Measurements from ENCODE around the gene REM2.

REM2 gene

DNA sequence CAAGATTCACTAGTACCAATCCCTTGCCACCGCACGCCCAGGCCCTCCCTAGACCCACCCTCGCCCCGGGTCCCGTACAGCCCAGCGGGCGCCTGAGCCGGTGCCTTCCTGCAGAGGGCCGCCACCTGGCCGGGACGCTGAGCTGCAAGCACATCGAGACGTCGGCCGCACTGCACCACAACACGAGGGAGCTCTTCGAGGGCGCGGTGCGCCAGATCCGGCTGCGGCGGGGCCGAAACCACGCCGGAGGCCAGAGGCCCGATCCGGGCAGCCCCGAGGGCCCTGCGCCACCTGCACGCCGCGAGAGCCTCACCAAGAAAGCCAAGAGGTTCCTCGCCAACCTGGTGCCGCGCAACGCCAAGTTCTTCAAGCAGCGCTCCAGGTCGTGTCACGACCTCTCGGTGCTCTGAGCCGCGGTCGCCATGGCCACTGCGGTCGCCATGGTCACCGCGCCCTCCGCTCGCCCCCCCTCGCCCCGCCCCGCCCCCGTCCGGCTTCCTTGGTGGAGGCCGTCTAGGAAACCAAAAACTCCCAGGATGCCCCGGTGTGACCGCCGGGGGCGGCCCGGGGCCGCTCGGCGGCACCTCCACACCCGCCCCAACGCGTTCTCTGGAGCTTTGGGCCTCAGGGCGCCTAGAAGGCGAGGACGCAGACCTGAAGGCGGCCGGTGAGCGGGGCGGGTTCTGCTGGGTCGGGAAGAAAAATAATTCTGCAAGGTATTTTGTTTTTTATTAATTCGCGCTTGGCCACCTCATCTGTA is 3.7 kb downstream of the REM2 start:
- TF ChIP-seq EZH2phosphoT487 (IDR thresholded peaks at IDR 0.05; ENCODE audit: borderline replicate concordance), result no peak
- TF ChIP-seq, protein P1, sequence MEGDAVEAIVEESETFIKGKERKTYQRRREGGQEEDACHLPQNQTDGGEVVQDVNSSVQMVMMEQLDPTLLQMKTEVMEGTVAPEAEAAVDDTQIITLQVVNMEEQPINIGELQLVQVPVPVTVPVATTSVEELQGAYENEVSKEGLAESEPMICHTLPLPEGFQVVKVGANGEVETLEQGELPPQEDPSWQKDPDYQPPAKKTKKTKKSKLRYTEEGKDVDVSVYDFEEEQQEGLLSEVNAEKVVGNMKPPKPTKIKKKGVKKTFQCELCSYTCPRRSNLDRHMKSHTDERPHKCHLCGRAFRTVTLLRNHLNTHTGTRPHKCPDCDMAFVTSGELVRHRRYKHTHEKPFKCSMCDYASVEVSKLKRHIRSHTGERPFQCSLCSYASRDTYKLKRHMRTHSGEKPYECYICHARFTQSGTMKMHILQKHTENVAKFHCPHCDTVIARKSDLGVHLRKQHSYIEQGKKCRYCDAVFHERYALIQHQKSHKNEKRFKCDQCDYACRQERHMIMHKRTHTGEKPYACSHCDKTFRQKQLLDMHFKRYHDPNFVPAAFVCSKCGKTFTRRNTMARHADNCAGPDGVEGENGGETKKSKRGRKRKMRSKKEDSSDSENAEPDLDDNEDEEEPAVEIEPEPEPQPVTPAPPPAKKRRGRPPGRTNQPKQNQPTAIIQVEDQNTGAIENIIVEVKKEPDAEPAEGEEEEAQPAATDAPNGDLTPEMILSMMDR (conservative IDR thresholded peaks at IDR 0.05; ENCODE audit: low read length), result no peak
- H3K27me3 ChIP-seq (ENCODE audit: insufficient read depth, low read length, poor library complexity, severe bottlenecking), result no peaks in the 10 kb centered on the region
- H3K9me2 ChIP-seq (replicated peaks; ENCODE audit: low read depth, low read length), result no peaks in the 10 kb centered on the region
- H3K9me3 ChIP-seq (ENCODE audit: insufficient read depth, low read depth, low read length), result no peaks in the 10 kb centered on the region
- H3K4me3 ChIP-seq (ENCODE audit: low read length, poor library complexity, severe bottlenecking), result no peak overlapping the region
- H3K4me1 ChIP-seq (ENCODE audit: insufficient read depth, low read length, poor library complexity, severe bottlenecking), result no peaks in the 10 kb centered on the region
- H3K79me2 ChIP-seq (ENCODE audit: insufficient read depth, low read length), result no peaks in the 10 kb centered on the region
- H3K9ac ChIP-seq (ENCODE audit: low read depth, low read length, poor library complexity, severe bottlenecking), result no peak overlapping the region
- H3K36me3 ChIP-seq (ENCODE audit: insufficient read depth, low read length), result no peaks in the 10 kb centered on the region
- H3K4me2 ChIP-seq (ENCODE audit: low read depth, low read length, poor library complexity, severe bottlenecking), result no peak overlapping the region
- H4K20me1 ChIP-seq (ENCODE audit: insufficient read depth, low read length, poor library complexity, severe bottlenecking), result no peaks in the 10 kb centered on the region
- H3F3A ChIP-seq (ENCODE audit: low read depth), result no peaks in the 10 kb centered on the region
- H2AFZ ChIP-seq (ENCODE audit: low read length), result no peak overlapping the region

DNA sequence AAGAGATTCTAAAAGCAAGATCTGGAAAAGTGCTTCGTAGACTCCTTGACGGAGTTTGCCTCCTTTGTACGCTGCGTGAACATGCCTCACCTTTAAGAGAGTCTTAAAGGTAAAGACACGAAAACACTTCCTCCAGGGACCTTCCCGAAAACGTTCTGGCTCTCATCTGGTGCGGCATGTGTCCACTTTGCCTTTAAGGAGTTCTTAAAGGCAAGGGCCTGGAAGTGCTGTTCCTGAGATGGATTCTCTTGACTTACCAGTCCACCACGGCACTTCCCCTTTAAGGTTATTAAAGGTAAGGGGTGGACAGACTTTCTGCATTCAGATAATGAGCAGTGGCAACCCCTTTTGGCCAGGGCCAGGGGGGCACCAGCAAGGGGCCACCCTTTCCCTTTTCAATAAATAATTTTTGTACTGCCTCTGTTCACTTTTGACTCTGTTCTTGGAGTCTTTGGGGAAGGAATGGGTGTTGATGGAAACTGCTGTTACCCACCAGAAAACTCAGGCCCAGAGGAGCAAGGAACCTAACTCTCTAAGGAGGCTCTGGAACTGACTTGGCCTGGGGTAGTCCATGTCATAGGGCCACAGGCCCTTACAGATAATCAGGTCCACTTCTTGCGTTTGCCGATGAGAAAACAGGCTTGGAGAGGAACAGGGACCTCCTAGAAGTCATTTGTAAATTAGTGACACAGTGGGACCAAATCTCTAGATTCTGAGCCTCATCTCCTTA is 4.4 kb downstream of the REM2 start:
- no peaks in the 10 kb centered on the region for H4K20me1 ChIP-seq (ENCODE audit: insufficient read depth, low read length, poor library complexity, severe bottlenecking)
- no peaks in the 10 kb centered on the region for H3K4me1 ChIP-seq (ENCODE audit: insufficient read depth, low read length, poor library complexity, severe bottlenecking)
- H3K9me2 ChIP-seq (replicated peaks; ENCODE audit: low read depth, low read length), result no peaks in the 10 kb centered on the region
- no peak overlapping the region for H2AFZ ChIP-seq (ENCODE audit: low read length)
- TF ChIP-seq EZH2phosphoT487 (IDR thresholded peaks at IDR 0.05; ENCODE audit: borderline replicate concordance), result no peak
- H3F3A ChIP-seq (ENCODE audit: low read depth), result no peaks in the 10 kb centered on the region
- H3K27me3 ChIP-seq (ENCODE audit: insufficient read depth, low read length, poor library complexity, severe bottlenecking), result no peaks in the 10 kb centered on the region
- no peaks in the 10 kb centered on the region for H3K9me3 ChIP-seq (ENCODE audit: insufficient read depth, low read depth, low read length)
- no peaks in the 10 kb centered on the region for H3K79me2 ChIP-seq (ENCODE audit: insufficient read depth, low read length)
- H3K9ac ChIP-seq (ENCODE audit: low read depth, low read length, poor library complexity, severe bottlenecking), result no peak overlapping the region
- no peak overlapping the region for H3K4me2 ChIP-seq (ENCODE audit: low read depth, low read length, poor library complexity, severe bottlenecking)
- no peak overlapping the region for H3K4me3 ChIP-seq (ENCODE audit: low read length, poor library complexity, severe bottlenecking)
- no peaks in the 10 kb centered on the region for H3K36me3 ChIP-seq (ENCODE audit: insufficient read depth, low read length)

DNA sequence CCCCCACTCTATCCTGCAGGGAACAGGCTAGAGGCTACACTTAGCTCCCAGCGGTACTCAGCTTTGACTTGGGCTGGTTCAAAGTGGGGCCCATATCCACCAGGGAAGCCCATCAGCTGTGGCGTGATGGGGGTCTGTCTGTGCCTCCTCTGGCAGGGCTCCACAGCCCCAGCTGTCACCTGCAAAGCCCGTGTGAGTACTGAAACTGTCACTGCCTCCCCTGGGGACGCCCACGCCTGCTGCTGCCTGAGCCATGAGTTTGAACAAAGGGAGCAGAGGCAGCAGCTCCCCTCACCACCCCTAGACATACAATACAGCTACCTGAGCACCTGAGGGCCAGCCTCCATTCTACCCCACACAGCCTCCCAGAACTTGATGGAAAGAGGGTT is 5.0 kb downstream of the REM2 start:
- no peaks in the 10 kb centered on the region for H3K79me2 ChIP-seq (ENCODE audit: insufficient read depth, low read length)
- TF ChIP-seq, protein P1 (conservative IDR thresholded peaks at IDR 0.05; ENCODE audit: low read length), result no peak
- no peak for TF ChIP-seq EZH2phosphoT487 (IDR thresholded peaks at IDR 0.05; ENCODE audit: borderline replicate concordance)
- no peaks in the 10 kb centered on the region for H3K9me2 ChIP-seq (replicated peaks; ENCODE audit: low read depth, low read length)
- no peaks in the 10 kb centered on the region for H4K20me1 ChIP-seq (ENCODE audit: insufficient read depth, low read length, poor library complexity, severe bottlenecking)
- H3K4me1 ChIP-seq (ENCODE audit: insufficient read depth, low read length, poor library complexity, severe bottlenecking), result no peaks in the 10 kb centered on the region
- H3K9ac ChIP-seq (ENCODE audit: low read depth, low read length, poor library complexity, severe bottlenecking), result no peak overlapping the region
- H3K36me3 ChIP-seq (ENCODE audit: insufficient read depth, low read length), result no peaks in the 10 kb centered on the region
- H3K9me3 ChIP-seq (ENCODE audit: insufficient read depth, low read depth, low read length), result no peaks in the 10 kb centered on the region
- H3K4me3 ChIP-seq (ENCODE audit: low read length, poor library complexity, severe bottlenecking), result no peak overlapping the region
- H3F3A ChIP-seq (ENCODE audit: low read depth), result no peaks in the 10 kb centered on the region
- no peaks in the 10 kb centered on the region for H3K27me3 ChIP-seq (ENCODE audit: insufficient read depth, low read length, poor library complexity, severe bottlenecking)
- no peak overlapping the region for H2AFZ ChIP-seq (ENCODE audit: low read length)
- no peak overlapping the region for H3K4me2 ChIP-seq (ENCODE audit: low read depth, low read length, poor library complexity, severe bottlenecking)

All from Loucy (cell line).